Breast epithelium (tissue), 3 donors: ENCODE data around the gene SLC13A2.

Experiments
- POLR2A ChIP-seq: fragments of 450-650 bp; IDR thresholded peaks from one replicate; pipeline ENCODE4 v1.6.1; 2016; ENCODE audit warnings: antibody characterized with exemption, mild to moderate bottlenecking, moderate library complexity
- TF ChIP-seq, protein P1 (sequence below), 3 donors: fragments of 450-650 bp; IDR thresholded peaks; one replicate each; pipeline ENCODE4 v1.5.1; 2016 to 2017; ENCODE audit warnings: antibody characterized with exemption in 3 of 3, mild to moderate bottlenecking in 3 of 3, moderate library complexity in 3 of 3

DNA sequence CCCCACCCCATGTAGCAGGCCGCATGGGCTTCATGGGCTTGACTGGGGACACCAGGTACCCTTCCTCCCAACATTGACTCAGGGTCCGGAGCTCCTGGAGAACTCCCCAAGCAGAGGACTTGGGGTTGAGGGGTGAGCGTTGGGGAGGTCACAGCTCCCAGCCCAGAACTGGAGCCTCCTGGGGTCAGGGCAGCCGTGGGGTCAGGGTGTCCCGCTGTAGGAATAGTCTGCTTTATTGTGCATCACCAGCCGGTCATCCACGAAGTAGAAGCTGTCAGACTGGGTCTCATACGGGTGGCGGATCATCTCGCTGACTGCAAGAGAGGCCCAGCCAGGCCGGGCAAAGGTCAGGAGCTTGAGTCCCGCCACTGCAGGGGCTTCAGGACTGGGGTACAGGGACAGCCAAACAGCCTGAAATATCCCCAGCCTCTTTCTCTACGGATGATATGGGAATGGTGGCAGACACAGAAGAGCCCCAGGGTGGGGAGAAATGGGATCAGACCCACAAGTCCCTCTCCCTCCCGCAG is 73.7 kb downstream of the SLC13A2 start:
- TF ChIP-seq, protein P1, sequence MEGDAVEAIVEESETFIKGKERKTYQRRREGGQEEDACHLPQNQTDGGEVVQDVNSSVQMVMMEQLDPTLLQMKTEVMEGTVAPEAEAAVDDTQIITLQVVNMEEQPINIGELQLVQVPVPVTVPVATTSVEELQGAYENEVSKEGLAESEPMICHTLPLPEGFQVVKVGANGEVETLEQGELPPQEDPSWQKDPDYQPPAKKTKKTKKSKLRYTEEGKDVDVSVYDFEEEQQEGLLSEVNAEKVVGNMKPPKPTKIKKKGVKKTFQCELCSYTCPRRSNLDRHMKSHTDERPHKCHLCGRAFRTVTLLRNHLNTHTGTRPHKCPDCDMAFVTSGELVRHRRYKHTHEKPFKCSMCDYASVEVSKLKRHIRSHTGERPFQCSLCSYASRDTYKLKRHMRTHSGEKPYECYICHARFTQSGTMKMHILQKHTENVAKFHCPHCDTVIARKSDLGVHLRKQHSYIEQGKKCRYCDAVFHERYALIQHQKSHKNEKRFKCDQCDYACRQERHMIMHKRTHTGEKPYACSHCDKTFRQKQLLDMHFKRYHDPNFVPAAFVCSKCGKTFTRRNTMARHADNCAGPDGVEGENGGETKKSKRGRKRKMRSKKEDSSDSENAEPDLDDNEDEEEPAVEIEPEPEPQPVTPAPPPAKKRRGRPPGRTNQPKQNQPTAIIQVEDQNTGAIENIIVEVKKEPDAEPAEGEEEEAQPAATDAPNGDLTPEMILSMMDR (IDR thresholded peaks at IDR 0.05), result no peak
- no peak for TF ChIP-seq POLR2A
